ENCODE data around the gene GATD1. TPM values are rescaled to one million over a fixed set of nuclear protein-coding genes. Genes with fewer than 3 reads are reported as not detected.

Gene GATD1
- total RNA-seq, 6 experiments from 2014 or later: 61.0 to 72.7 (median 68.1) TPM

GRCh38 chr11:727859-728748, 49.2 kb downstream of the GATD1 start:
- Mint-ChIP-seq H3K36me3 (ENCODE audit: low read depth) (no peaks in the 10 kb centered on the region), H3K27ac (peak overlapping the region; percentile 42)
- DNase-seq: peak; percentile 93

GRCh38 chr11:727281-727701, 50.0 kb downstream of the GATD1 start:
- no peaks in the 10 kb centered on the region for H3K36me3 Mint-ChIP-seq (ENCODE audit: low read depth)
- H3K9me3 Mint-ChIP-seq: no peaks in the 10 kb centered on the region
- H3K27me3 Mint-ChIP-seq (ENCODE audit: insufficient read depth): peaks cover 3% of the 10 kb centered on the region; the same call in 1 of the 2 replicates
- H3K4me3 Mint-ChIP-seq: no peak overlapping the region
- no peak for TF ChIP-seq CTCF (IDR thresholded peaks at IDR 0.05)
- peaks cover 8% of the 10 kb centered on the region; the same call in 1 of the 2 replicates for H3K4me1 Mint-ChIP-seq (ENCODE audit: low read depth)
- DNase-seq: no peak
- H3K27ac Mint-ChIP-seq: peak overlapping the region; percentile 42; the same call in 1 of the 2 replicates

More at GRCh38 chr11:727859-728748, 49.2 kb downstream of the GATD1 start:
- peak; percentile 99 for TF ChIP-seq CTCF (IDR thresholded peaks at IDR 0.05)
- Mint-ChIP-seq H3K9me3 (no peaks in the 10 kb centered on the region), H3K4me1 (ENCODE audit: low read depth) (peaks cover 8% of the 10 kb centered on the region; the same call in 1 of the 2 replicates), H3K4me3 (no peak overlapping the region), H3K27me3 (ENCODE audit: insufficient read depth) (peaks cover 7% of the 10 kb centered on the region)

- no peak overlapping the region for H3K4me3 Mint-ChIP-seq
- H3K9me3 Mint-ChIP-seq: no peaks in the 10 kb centered on the region
- no peak for DNase-seq
- no peaks in the 10 kb centered on the region for H3K36me3 Mint-ChIP-seq (ENCODE audit: low read depth)
- H3K27ac Mint-ChIP-seq: peak overlapping the region; percentile 42; the same call in 1 of the 2 replicates
- peaks cover 3% of the 10 kb centered on the region; the same call in 1 of the 2 replicates for H3K27me3 Mint-ChIP-seq (ENCODE audit: insufficient read depth)
- peaks cover 8% of the 10 kb centered on the region; the same call in 1 of the 2 replicates for H3K4me1 Mint-ChIP-seq (ENCODE audit: low read depth)
- TF ChIP-seq CTCF (IDR thresholded peaks at IDR 0.05): no peak
These were observed 50.7 kb downstream of the GATD1 start for GRCh38 chr11:726278-727220.

- no peak for DNase-seq
- H3K27ac Mint-ChIP-seq: no peak overlapping the region
- peaks cover 3% of the 10 kb centered on the region; the same call in 1 of the 2 replicates for H3K27me3 Mint-ChIP-seq (ENCODE audit: insufficient read depth)
- no peaks in the 10 kb centered on the region for H3K9me3 Mint-ChIP-seq
- no peaks in the 10 kb centered on the region for H3K36me3 Mint-ChIP-seq (ENCODE audit: low read depth)
- no peak overlapping the region for H3K4me3 Mint-ChIP-seq
- no peak for TF ChIP-seq CTCF (IDR thresholded peaks at IDR 0.05)
- peaks cover 8% of the 10 kb centered on the region; the same call in 1 of the 2 replicates for H3K4me1 Mint-ChIP-seq (ENCODE audit: low read depth)
These were observed 51.6 kb downstream of the GATD1 start for GRCh38 chr11:725624-726202.

Measured in HFFc6 (cell line).